ENCODE measurements around the gene OR1F1. TPM values are rescaled to one million over a fixed set of nuclear protein-coding genes. Genes with fewer than 3 reads are reported as not detected.

The OR1F1 gene
- total RNA-seq, 1 experiment from 2014 or later, result 1.4 TPM

DNA sequence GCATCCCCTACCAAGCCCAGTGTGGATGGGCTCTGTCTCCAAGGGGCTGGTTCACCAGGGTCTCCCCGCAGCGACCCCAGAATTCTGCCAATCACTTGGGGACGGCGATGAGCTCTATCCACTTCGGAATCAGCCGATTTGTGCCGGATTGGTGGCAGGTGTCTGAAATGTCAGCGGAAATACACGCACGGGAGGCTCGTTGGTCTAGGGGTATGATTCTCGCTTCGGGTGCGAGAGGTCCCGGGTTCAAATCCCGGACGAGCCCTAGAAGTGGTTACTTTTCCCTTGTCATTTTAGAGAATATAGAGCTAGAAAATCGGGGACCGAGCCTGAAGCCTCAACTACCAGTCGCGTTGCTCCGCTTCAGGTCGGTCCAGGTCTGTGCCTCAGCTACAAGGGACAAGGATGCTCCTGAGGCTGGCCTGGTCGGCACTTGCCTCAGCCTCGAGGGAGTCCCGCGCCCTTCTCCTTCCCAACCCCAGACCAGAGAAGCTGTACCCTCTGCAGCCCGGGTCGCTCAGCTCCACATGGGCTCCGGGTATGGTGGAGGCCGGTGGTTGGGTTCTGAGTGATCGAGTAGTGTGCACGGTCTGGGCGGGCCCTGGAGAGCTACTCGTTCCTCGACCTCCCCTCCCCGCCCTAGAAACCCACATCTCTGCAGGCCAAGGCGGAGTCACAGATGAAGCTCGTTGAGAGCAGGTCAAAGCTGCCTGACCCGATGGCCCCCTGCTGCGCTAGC, 16.0 kb upstream of the OR1F1 start:
- Histone ChIP-seq H4K20me1 (ENCODE audit: insufficient read depth) (no peaks in the 10 kb centered on the region), H3K27ac (no peak overlapping the region), H3K9me2 (ENCODE audit: insufficient read depth) (no peaks in the 10 kb centered on the region), H3K4me1 (replicated peaks; ENCODE audit: insufficient read depth) (peaks cover 7% of the 10 kb centered on the region), H3K79me2 (ENCODE audit: low read depth) (no peaks in the 10 kb centered on the region), H3K36me3 (ENCODE audit: low read depth) (no peaks in the 10 kb centered on the region), H3K4me3 (peak overlapping the region; percentile 25; the same call in 1 of the 2 replicates), H2AFZ (peak overlapping the region; percentile 71; the same call in 1 of the 2 replicates), H3K9me3 (ENCODE audit: insufficient read depth, low read depth) (no peaks in the 10 kb centered on the region), H3K4me2 (peak overlapping the region; percentile 74), H3K27me3 (ENCODE audit: insufficient read depth, low read depth) (no peaks in the 10 kb centered on the region), H3F3A (ENCODE audit: insufficient read depth, low read depth) (peaks cover 22% of the 10 kb centered on the region)
- POLR2A ChIA-PET (ENCODE audit: unreplicated experiment), result no interaction called here
- CTCF ChIA-PET, result interaction anchor here (1.1 kb wide), 1 partner anchor 43 kb away, joined by 4 read pairs; no protein-coding TSS in a partner anchor
- TF ChIP-seq CTCF (conservative IDR thresholded peaks at IDR 0.05), result no peak
- intact Hi-C loops (cut with micrococcal nuclease; ENCODE audit: unreplicated experiment), result no loop called here
- DNase-seq, result no peak
- BruUV-seq (replicated peaks), result no TSS peak

DNA sequence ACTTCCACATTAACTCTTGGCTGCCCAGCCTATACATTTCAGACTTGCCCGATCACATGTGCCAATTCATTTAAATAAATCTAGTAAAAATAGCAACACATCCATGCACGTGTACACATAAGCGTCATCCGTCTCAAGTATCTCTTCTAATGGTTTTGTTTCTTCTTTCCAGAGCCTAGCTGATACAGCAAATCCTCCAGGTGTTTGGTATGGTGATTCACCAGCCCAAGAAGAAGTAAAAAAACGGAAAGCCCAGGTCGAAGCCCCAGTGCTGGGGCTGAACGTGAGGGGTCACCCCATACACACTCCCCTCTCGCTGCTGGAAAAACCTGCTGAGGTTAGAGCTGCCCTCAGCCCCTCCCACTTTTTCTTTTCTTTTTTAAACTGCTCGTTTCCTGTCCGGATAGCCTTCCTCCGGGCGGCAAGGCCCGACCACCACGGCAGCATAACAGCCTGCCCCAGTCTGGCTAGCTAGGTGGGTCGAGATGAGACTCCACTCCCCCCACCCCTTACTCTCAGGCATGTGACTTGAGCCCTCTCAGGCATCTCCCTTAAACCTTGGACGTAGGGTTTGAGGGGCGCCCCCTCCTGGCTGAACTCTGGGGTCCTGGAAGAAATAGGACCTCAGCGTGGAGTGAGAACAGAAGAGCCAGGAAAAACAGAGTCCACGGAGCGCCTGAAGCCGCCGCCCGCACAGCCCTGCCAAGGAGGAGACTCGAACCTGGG, 13.9 kb upstream of the OR1F1 start:
- Histone ChIP-seq H3K4me1 (replicated peaks; ENCODE audit: insufficient read depth) (peaks cover 7% of the 10 kb centered on the region), H3F3A (ENCODE audit: insufficient read depth, low read depth) (peaks cover 22% of the 10 kb centered on the region), H3K79me2 (ENCODE audit: low read depth) (no peaks in the 10 kb centered on the region), H2AFZ (peak overlapping the region; percentile 72), H3K36me3 (ENCODE audit: low read depth) (no peaks in the 10 kb centered on the region), H3K27ac (no peak overlapping the region), H3K27me3 (ENCODE audit: insufficient read depth, low read depth) (no peaks in the 10 kb centered on the region), H3K4me2 (peak overlapping the region; percentile 70), H3K4me3 (peak overlapping the region; percentile 43; the same call in 1 of the 2 replicates), H3K9me2 (ENCODE audit: insufficient read depth) (no peaks in the 10 kb centered on the region), H4K20me1 (ENCODE audit: insufficient read depth) (no peaks in the 10 kb centered on the region), H3K9me3 (ENCODE audit: insufficient read depth, low read depth) (no peaks in the 10 kb centered on the region)
- intact Hi-C loops (cut with micrococcal nuclease; ENCODE audit: unreplicated experiment), result no loop called here
- CTCF ChIA-PET, result interaction anchor here (0.6 to 0.7 kb wide), 3 partner anchors 10 to 298 kb away, joined by 3 to 12 read pairs (median 3); no protein-coding TSS in a partner anchor
- no TSS peak for BruUV-seq (replicated peaks)
- no peak for DNase-seq
- POLR2A ChIA-PET (ENCODE audit: unreplicated experiment), result interaction anchor here (0.5 kb wide), 1 partner anchor 12 kb away, joined by 5 read pairs; no protein-coding TSS in a partner anchor
- peak; percentile 68 for TF ChIP-seq CTCF (conservative IDR thresholded peaks at IDR 0.05)
- no peak for TF ChIP-seq EZH2 (IDR thresholded peaks at IDR 0.05; ENCODE audit: low read depth)

DNA sequence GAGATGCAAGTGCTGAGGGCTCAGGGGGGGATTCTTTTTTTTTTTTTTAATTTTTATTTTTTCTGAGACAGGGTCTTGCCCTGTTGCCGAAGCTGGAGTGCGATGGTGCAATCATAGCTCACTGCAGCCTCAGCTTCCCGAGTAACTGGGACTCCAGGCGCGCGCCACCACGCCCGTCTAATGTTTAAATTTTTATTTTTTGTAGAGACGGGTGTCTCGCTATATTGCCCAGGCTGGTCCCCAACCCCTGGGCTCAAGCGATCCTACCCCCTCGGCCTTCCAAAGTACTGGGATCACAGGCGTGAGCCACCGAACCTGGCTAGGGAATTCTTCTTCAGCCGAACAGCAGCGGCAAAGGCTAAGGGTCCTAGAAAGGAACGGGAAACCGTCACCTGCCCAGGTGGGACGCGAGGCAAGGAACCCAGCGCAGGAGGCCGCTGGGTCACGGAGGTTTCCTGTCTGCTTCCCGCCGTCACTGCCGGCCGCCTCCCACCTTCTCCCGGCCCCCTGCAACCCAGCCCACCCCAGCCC, 13.3 kb upstream of the OR1F1 start:
- no peaks in the 10 kb centered on the region for H3K27me3 ChIP-seq (ENCODE audit: insufficient read depth, low read depth)
- H3K4me1 ChIP-seq (replicated peaks; ENCODE audit: insufficient read depth), result peaks cover 7% of the 10 kb centered on the region
- no peak for TF ChIP-seq EZH2 (IDR thresholded peaks at IDR 0.05; ENCODE audit: low read depth)
- TF ChIP-seq CTCF (conservative IDR thresholded peaks at IDR 0.05), result peak; percentile 24; the same call in 1 of the 2 replicates
- peak overlapping the region; percentile 70 for H3K4me2 ChIP-seq
- H3K36me3 ChIP-seq (ENCODE audit: low read depth), result no peaks in the 10 kb centered on the region
- H3K9me2 ChIP-seq (ENCODE audit: insufficient read depth), result no peaks in the 10 kb centered on the region
- no TSS peak for BruUV-seq (replicated peaks)
- H3K79me2 ChIP-seq (ENCODE audit: low read depth), result no peaks in the 10 kb centered on the region
- no peak overlapping the region for H3K27ac ChIP-seq
- CTCF ChIA-PET, result interaction anchor here (0.6 to 0.7 kb wide), 3 partner anchors 10 to 297 kb away, joined by 3 to 12 read pairs (median 3); no protein-coding TSS in a partner anchor
- H3K4me3 ChIP-seq, result peak overlapping the region; percentile 43; the same call in 1 of the 2 replicates
- no peaks in the 10 kb centered on the region for H3K9me3 ChIP-seq (ENCODE audit: insufficient read depth, low read depth)
- no peaks in the 10 kb centered on the region for H4K20me1 ChIP-seq (ENCODE audit: insufficient read depth)
- no peak overlapping the region; the same call in 1 of the 2 replicates for H2AFZ ChIP-seq
- H3F3A ChIP-seq (ENCODE audit: insufficient read depth, low read depth), result peaks cover 22% of the 10 kb centered on the region
- POLR2A ChIA-PET (ENCODE audit: unreplicated experiment), result interaction anchor here (0.5 kb wide), 1 partner anchor 13 kb away, joined by 5 read pairs; no protein-coding TSS in a partner anchor
- no peak for DNase-seq
- intact Hi-C loops (cut with micrococcal nuclease; ENCODE audit: unreplicated experiment), result no loop called here
